Articular chondrocyte of knee joint (primary cell): ENCODE data around the gene LEAP2. TPM values are rescaled to one million over a fixed set of nuclear protein-coding genes. Genes with fewer than 3 reads are reported as not detected.

Source experiments
- small RNA-seq: library from RNA; depleted of rRNA; stranded (forward); fragments of <200 nt; gene quantifications from one replicate; pipeline ENCODE3, GENCODE V24; 2012
- total RNA-seq: library from RNA; depleted of rRNA; stranded (reverse); fragments of >200 nt; gene quantifications from 2 replicates; pipeline ENCODE4 v1.2.3, GENCODE V29; 2012

LEAP2 gene, protein sequence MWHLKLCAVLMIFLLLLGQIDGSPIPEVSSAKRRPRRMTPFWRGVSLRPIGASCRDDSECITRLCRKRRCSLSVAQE
- total RNA-seq = 0.32 and 0.39 TPM in 2 replicates

DNA sequence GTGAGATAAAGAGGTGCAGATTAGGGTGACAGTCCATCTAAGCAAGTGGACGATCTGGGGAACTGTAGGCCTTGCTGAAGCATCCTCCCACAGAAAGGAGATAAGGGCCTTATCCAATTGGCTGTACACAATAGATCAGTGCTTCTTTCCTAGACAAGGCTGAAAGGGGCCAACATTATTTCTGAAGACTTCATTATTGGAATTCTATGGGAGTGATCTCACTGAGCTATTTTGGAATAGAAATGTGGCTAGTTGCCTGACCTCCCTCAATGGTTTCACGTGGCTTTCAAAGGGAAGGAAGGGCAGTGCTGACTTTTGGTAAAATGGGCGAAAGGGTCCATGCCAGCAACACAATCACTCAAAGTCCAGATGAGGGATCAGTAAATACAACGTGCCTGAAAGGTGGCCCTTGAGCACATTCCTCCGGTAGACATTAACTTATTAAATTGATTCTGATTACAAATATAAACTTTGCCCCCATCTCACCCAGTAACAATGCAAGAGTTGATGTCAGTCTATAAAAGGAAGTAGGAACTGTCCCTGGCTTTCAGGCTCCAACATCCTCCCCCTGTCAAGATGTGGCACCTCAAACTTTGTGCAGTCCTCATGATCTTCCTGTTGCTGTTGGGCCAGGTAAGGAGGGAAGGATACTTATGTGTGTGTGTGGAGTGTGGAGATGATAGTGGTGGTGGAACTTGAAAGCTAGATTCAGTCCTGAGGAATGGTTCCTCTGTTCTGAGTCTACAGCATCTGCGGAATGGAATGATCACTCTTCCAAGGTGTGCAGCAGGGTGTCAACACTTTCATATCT lies at the start of gene LEAP2:
TSS of gene LEAP2 (plus strand) at position 550 of the 811 bp plus-strand sequence. CDS start at position 577, 27 bp downstream.

DNA sequence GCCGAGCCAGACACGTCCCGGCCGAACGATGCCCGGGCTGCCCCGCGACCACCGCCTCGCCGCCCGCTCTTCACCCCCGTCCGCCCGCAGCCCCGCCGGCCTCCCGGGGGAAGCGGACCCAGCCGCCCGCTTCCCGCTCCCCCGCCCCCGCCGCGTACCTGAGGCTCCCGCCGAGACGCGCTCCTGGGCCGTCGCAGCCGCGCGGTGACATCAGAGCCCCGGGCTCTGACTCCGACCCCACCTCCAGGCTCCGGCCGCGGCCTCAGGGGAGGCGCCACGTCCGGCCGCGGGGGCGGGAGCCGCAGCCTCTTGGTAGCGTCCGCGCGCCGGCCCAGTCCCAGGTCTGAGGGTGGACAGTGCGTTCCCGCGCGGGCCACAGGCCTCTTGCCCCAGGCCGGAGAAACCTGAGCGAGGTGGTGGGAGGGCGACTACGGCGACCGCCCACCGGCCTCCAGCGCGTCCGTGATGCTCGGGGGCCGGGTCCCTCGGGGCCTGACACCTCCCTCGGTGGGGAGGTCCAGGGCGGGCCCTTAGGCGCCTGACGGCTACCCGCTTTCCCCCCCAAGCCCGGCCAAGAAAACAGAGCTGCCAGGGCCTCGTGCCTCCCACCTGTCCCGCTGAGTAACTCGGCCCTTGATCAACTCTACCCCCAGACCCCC lies 42.9 kb upstream of the LEAP2 start, which contains the start of gene SHROOM1:
TSS of gene SHROOM1 (minus strand) at position 212 of the 659 bp plus-strand sequence. CDS start 4,507 bp downstream, outside the sequence.

DNA sequence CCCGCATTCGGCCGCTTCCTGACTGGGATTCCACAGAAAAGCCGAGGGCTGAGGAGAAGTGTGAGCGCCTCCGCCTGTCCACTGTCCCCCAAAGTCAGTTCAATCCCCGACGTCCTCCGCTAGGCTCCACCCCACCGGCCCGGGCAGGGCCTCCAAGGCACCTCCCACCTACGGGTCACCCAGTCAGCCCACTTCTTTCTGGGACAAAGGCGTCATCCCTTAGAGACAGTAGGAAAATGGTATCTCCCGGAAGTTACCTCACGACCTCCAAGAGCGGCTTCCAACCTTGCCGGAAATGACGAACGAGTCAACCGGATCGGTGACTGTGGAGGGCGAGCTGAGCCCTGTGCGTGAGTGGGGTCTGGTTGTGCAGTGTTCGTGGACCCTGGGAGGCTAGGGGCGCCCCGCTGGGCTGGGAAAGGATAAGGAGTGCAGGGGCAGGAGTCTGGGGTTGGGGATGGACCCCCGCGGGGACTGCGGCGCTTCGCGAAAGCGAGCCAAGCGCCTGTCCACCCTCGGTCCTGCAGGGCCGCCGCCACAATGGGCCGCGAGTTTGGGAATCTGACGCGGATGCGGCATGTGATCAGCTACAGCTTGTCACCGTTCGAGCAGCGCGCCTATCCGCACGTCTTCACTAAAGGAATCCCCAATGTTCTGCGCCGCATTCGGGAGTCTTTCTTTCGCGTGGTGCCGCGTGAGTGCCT lies 7.0 kb upstream of the LEAP2 start, which contains the start of the genes GDF9 and UQCRQ:
TSS of gene GDF9 (minus strand) at position 128 of the 704 bp plus-strand sequence. CDS start 1,936 bp downstream, outside the sequence.
TSS of gene UQCRQ (plus strand) at position 301 of the 704 bp plus-strand sequence. CDS start at position 541, 240 bp downstream.

Small RNAs within 50 kb of the gene (small RNA-seq; reads per million reads assigned to genes)
- gene RNA5SP192 = not detected

Other genes starting within 250 kb of the LEAP2 start
- gene IL13, start 215.5 kb upstream of the LEAP2 start, total RNA-seq = not detected in 2 replicates
- gene IL4, start 199.7 kb upstream of the LEAP2 start, total RNA-seq = not detected in 2 replicates
- 12.0 and 15.3 TPM in 2 replicates for gene KIF3A, start 136.1 kb upstream of the LEAP2 start, total RNA-seq
- not detected in 2 replicates for gene CCNI2, start 126.2 kb upstream of the LEAP2 start, total RNA-seq
- 55.7 and 64.9 TPM in 2 replicates for gene SEPTIN8, start 96.4 kb upstream of the LEAP2 start, total RNA-seq
- 0.11 and 0.13 TPM in 2 replicates for gene SOWAHA, start 60.4 kb upstream of the LEAP2 start, total RNA-seq
- 3.8 and 6.7 TPM in 2 replicates for gene SHROOM1, start 43.0 kb upstream of the LEAP2 start, total RNA-seq
- gene GDF9, start 7.2 kb upstream of the LEAP2 start, total RNA-seq = 0.11 and 0.13 TPM in 2 replicates
- gene UQCRQ, start 7.0 kb upstream of the LEAP2 start, total RNA-seq = 89.6 and 99.7 TPM in 2 replicates
- 98.7 and 99.9 TPM in 2 replicates for gene AFF4, start 90.0 kb downstream of the LEAP2 start, total RNA-seq
- gene ZCCHC10, start 152.9 kb downstream of the LEAP2 start, total RNA-seq = 12.5 and 14.4 TPM in 2 replicates
- 123 and 126 TPM in 2 replicates for gene HSPA4, start 178.3 kb downstream of the LEAP2 start, total RNA-seq